NCI-H1436 (cell line): ENCODE data around the gene NACC2.
A peak's percentile ranks its signal among the peaks of the same experiment; 100 is the strongest.

ENCODE experiments used
- DNase-seq: peaks from one replicate; lab custom pipeline; 2025; lab: John Stamatoyannopoulos, UW

The NACC2 gene

GRCh38 chr9:136055715-136056545 lies 39.2 kb downstream of the NACC2 start:
- DNase-seq = no peak

GRCh38 chr9:136054798-136055714 lies 40.0 kb downstream of the NACC2 start:
- DNase-seq = no peak

GRCh38 chr9:136054146-136054545 lies 40.9 kb downstream of the NACC2 start:
- DNase-seq = no peak

GRCh38 chr9:136053757-136054142 lies 41.3 kb downstream of the NACC2 start:
- DNase-seq = no peak

GRCh38 chr9:136052991-136053756 lies 41.9 kb downstream of the NACC2 start:
- DNase-seq = no peak

GRCh38 chr9:136052472-136052880 lies 42.6 kb downstream of the NACC2 start:
- no peak for DNase-seq

DNA sequence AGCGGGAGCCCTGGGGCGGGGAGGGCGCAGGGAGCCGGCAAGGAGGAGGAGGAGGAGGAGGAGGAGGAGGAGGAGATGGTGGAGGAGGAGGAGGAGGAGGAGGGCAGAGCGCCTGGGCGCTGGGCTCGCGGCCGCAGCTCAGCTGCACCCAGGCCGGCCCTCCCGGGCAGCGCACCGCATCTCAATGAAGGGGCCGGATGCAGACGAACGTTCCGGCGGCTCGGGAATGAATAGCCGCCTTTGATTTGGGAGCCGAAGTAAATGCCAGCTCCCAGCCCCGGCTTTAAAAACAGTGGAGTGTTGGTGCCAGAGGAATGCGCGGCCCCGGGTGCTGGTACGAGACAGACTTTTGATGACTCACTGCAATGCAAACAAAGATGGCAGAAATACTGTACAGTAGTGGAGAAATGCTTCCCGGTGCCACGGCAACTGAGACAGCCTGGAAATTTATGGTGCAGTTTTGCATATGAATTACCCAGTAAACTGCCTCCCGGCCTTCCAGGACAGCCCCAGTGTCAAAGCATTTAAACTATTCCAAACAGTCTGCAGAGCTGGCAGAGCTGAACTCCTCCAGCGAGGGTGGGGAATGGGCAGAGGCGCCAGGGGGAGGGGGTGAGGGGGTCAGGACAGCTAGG lies 43.1 kb downstream of the NACC2 start:
- DNase-seq = peak; percentile 65

GRCh38 chr9:136051453-136051836 lies 43.6 kb downstream of the NACC2 start:
- DNase-seq = no peak

DNA sequence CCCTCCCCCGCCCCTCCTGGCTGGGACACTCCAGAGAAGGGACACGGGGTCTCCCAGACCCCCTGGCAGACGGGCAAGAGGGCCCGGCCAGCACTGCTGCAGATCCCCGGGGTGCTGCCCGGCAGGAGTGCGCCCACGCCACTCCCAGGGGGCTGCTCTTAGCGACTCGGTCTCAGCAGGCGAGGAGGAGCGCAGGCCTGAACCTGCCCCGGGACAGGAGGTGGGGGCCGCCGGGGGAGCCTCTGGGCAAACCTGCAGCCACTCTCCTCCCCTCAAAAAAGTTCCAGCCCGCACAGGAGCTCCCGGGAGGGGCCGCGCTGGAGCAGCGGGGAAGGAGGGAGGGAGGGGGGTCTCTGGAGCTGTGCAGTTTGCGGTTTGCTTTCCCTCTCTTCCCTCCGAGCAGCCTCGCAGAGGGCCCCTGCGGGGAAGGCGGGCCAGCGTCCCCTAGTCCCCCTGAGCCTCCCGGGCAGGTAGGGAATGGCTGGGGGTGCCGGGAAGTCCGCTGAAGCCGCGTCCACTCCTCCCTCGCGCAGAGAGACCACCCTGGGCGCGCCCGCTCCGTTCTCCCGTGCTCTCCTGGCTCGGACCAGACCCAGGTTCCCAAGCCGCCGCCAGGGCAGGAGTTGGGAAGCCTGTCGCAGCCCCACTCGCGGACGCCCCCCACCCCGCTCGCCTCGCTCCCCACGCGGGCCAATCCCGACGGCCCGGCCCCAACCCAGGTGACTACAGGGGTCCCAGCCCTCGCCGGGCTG lies 44.2 kb downstream of the NACC2 start:
- no peak for DNase-seq

GRCh38 chr9:136050266-136050700 lies 44.8 kb downstream of the NACC2 start:
- DNase-seq = no peak

GRCh38 chr9:136049491-136050265 lies 45.4 kb downstream of the NACC2 start:
- no peak for DNase-seq

GRCh38 chr9:136048560-136049411 lies 46.3 kb downstream of the NACC2 start:
- DNase-seq = no peak

GRCh38 chr9:136047775-136048559 lies 47.1 kb downstream of the NACC2 start:
- no peak for DNase-seq

DNA sequence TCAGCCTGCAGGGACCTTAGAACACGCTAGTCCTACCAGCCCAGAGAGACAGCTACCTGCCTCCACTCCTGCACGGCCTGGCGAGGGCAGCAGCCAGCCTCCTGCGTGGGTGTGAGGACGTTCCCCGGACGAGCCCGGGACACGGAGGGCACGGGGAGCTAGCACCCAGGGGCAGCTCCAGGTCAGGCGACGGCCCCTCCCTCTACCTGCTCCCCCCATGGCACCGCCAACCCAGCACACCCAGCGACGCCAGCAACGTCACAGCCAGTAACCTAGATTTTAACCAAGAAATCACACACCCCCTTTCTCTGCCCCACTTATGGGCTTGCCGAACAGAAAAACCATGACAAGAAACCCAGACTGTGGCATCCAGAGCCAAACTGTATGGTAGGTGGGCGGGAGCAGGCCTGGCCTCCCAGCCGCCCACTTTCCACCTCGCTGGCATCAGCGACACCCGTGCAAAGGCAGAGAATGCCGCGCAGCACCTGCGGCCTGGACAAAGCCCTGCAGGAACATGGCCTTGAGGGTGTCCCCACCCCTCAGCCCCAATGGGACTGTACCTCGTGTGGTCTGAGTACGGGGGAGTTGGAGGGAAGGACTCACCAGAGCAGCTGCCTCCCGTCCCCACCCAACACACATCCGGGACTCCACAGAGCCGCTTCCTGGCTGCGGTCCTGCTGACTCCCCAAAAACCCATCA lies 47.9 kb downstream of the NACC2 start:
- DNase-seq = no peak

- DNase-seq = no peak
Measured at GRCh38 chr9:136046554-136046920, 48.6 kb downstream of the NACC2 start.

DNA sequence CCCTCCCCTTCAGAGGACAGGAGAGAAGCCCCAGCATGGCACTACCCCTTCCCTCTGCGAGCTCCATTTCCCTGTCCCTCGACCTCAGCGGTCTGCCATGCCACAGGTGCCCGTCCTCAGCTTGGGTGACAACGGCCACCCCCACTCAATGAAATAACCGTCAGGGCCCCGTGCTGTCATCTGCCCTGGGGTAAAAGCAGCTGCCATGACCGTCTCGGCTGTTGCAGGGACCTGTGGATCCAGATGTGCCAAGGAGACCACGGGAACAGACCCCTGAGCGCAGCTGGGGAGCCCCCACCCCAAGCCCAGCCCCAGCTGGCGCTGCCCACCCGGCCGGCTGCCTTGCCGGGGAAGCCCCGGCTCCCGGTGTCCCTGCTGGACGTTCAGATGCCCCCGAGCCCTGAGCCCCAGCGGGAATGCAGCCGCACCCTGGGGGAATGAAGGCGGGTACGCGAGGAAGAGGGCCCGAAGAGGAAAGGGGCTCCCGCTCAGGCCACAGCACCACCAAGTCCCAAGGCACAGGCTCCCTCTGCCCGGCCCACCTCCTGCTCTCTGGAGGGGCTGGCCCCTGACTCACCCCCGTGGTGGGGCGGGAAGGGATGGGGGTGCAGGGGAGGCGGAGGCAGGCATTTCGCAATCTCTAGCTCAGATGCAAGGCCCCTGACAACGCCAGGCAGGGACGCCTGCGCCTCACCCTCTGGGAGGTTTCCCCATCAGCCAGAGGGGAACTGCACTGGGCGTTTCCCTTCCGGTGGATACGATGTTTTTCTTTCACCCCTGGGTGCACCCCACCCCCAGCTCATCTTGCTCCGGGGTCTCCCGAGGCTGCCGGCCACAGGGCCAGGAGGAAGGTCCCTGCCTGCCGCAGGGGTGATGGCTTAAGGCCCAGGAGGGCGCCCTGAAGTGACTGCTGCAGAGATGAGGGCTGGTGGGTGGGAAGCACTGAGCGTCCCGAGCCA lies 49.2 kb downstream of the NACC2 start:
- no peak for DNase-seq
